Right lobe of liver (tissue), 6 donors: ENCODE results near the gene CEP19. TPM values are rescaled to one million over a fixed set of nuclear protein-coding genes. Genes with fewer than 3 reads are reported as not detected.

Source experiments
- ATAC-seq, 4 donors: fragments of 200-7000 bp; cut with Tn5 transposase; one replicate each; pipeline ENCODE4 v1.9.1; 2020; ENCODE audit warnings: mild to moderate bottlenecking in 4 of 4, moderate library complexity in 4 of 4
- DNase-seq, 3 donors: peaks; one replicate each; pipeline ENCODE4 v3.0.0-alpha.2; 2020
- H3K27ac ChIP-seq, 3 donors: fragments of 200-600 bp; one replicate each; pipeline ENCODE4 v1.8.0; 2022
- H3K27me3 ChIP-seq, 2 donors: fragments of 200-600 bp; one replicate each; pipeline ENCODE4 v1.8.0; 2022
- H3K36me3 ChIP-seq, 4 donors: fragments of 200-600 bp; sonication (generic) in 1 of 4; one replicate each; pipeline versions ENCODE4 v1.5.1 to v1.8.0; 2017 to 2022; ENCODE audit warnings: control low read depth in 1 of 4
- H3K4me1 ChIP-seq, 4 donors: fragments of 200-600 bp; sonication (generic) in 1 of 4; one replicate each; pipeline versions ENCODE4 v1.5.1 to v1.8.0; 2017 to 2022; ENCODE audit warnings: control low read depth in 1 of 4
- H3K4me3 ChIP-seq, 3 donors: fragments of 200-600 bp; one replicate each; pipeline ENCODE4 v1.8.0; 2022
- H3K9me3 ChIP-seq, 4 donors: fragments of 200-600 bp; sonication (generic) in 1 of 4; one replicate each; pipeline versions ENCODE4 v1.5.1 to v1.8.0; 2017 to 2022; ENCODE audit warnings: control low read depth in 1 of 4
- CTCF ChIP-seq, 4 donors: fragments of 200-600 bp in 3 of 4; fragments of 450-650 bp in 1 of 4; IDR thresholded peaks; one replicate each; pipeline versions ENCODE4 v1.5.1 to v1.8.0; 2016 to 2022; ENCODE audit warnings: antibody characterized with exemption in 4 of 4, mild to moderate bottlenecking in 2 of 4
- POLR2A ChIP-seq: fragments of 450-650 bp; IDR thresholded peaks from one replicate; pipeline ENCODE4 v1.6.1; 2017; ENCODE audit warnings: antibody characterized with exemption, mild to moderate bottlenecking
- WGBS: methylation state at CpG from one replicate; pipeline ENCODE4 v1.1.6; 2018; ENCODE audit warnings: low coverage, low lambda C conversion rate; ENCODE audit not compliant: insufficient coverage; ENCODE audit errors: missing lambda C conversion rate; 5-methylcytosine and 5-hydroxymethylcytosine counted together
- intact Hi-C, 2 donors: fragments of 100-400 bp; cut with DNase I; formaldehyde crosslinking; loops; one replicate each; pipeline versions ENCODE4 v1.11.2 to v1.14.1; 2022
- total RNA-seq, 6 experiments: library from RNA; depleted of rRNA in 2 of 6; stranded (reverse); fragments of >200 nt in 2 of 6; fragmentation: NEBNext Ultra II Directional in 3 of 6; extraction: Animal tissue kit (Norgen Biotek cat#: 25700) in 3 of 6; gene quantifications; one replicate each; pipeline versions ENCODE4 v1.1.0 to v1.2.4, GENCODE V29; 2016 to 2023
- donor health status: DM: no; HTN: yes; CAD: no.
- donor health status: DM: no; HTN: no; CAD: no.
- donor health status: DM: no; HTN: no; CAD: no.
- donor health status: DM: no; HTN: yes; CAD: no.
- donor health status: DM: no; HTN: yes; CAD: no.

The CEP19 gene
- total RNA-seq, 6 experiments from 2014 or later: 0.37 to 0.99 (median 0.51) TPM

- WGBS: 41% methylated on average over 22 of the region's 23 CpGs
- no peak for DNase-seq
- no peaks in the 10 kb centered on the region for H3K9me3 ChIP-seq
- no peaks in the 10 kb centered on the region for H3K27me3 ChIP-seq
- H3K27ac ChIP-seq: no peak overlapping the region
- H3K4me3 ChIP-seq: no peak overlapping the region
- no peaks in the 10 kb centered on the region for H3K36me3 ChIP-seq
- no peaks in the 10 kb centered on the region for H3K4me1 ChIP-seq
- no peak for ATAC-seq
- TF ChIP-seq CTCF (IDR thresholded peaks at IDR 0.05): no peak
- TF ChIP-seq POLR2A: no peak
- intact Hi-C loops: no loop called here
Measured at GRCh38 chr3:196666001-196666867, 45.8 kb downstream of the CEP19 start.

GRCh38 chr3:196662711-196663571, 49.1 kb downstream of the CEP19 start:
- Histone ChIP-seq H3K4me3 (no peak overlapping the region), H3K4me1 (no peaks in the 10 kb centered on the region), H3K9me3 (no peaks in the 10 kb centered on the region), H3K27me3 (no peaks in the 10 kb centered on the region), H3K36me3 (no peaks in the 10 kb centered on the region), H3K27ac (no peak overlapping the region)
- no peak for TF ChIP-seq CTCF (IDR thresholded peaks at IDR 0.05)
- TF ChIP-seq POLR2A: no peak
- DNase-seq (no peak), ATAC-seq (no peak)
- 44% methylated on average over 10 of the region's 15 CpGs for WGBS
- intact Hi-C loops: no loop called here

GRCh38 chr3:196662033-196662432, 50.0 kb downstream of the CEP19 start:
- H3K4me3 ChIP-seq: no peak overlapping the region
- WGBS: 90% methylated on average over 12 of the region's 13 CpGs

GRCh38 chr3:196661400-196661799, 50.6 kb downstream of the CEP19 start:
- 62% methylated on average over 6 of the region's 16 CpGs for WGBS
- Histone ChIP-seq H3K9me3 (no peaks in the 10 kb centered on the region), H3K36me3 (no peaks in the 10 kb centered on the region), H3K4me3 (no peak overlapping the region), H3K4me1 (no peaks in the 10 kb centered on the region), H3K27me3 (no peaks in the 10 kb centered on the region), H3K27ac (no peak overlapping the region)
- TF ChIP-seq CTCF (IDR thresholded peaks at IDR 0.05): no peak
- no peak for TF ChIP-seq POLR2A
- ATAC-seq: peak in 1 of 4 donors; percentile 26
- intact Hi-C loops: no loop called here
- no peak for DNase-seq

More at GRCh38 chr3:196662033-196662432, 50.0 kb downstream of the CEP19 start:
- no peaks in the 10 kb centered on the region for H3K36me3 ChIP-seq
- intact Hi-C loops: no loop called here
- TF ChIP-seq CTCF (IDR thresholded peaks at IDR 0.05) (no peak), POLR2A (no peak)
- no peak overlapping the region for H3K27ac ChIP-seq
- no peaks in the 10 kb centered on the region for H3K4me1 ChIP-seq
- no peaks in the 10 kb centered on the region for H3K27me3 ChIP-seq
- H3K9me3 ChIP-seq: no peaks in the 10 kb centered on the region
- ATAC-seq (no peak), DNase-seq (no peak)
